C4-2B (cell line): Measurements from ENCODE around the gene FBXO8.

Experiments used
- ZFX ChIP-seq: fragments of 450-650 bp; IDR thresholded peaks from 2 replicates; pipeline ENCODE4 v1.6.1; 2017
- TF ChIP-seq, protein P1 (sequence below): fragments of 450-650 bp; conservative IDR thresholded peaks from 2 replicates; pipeline ENCODE4 v1.5.1; 2017; ENCODE audit warnings: mild to moderate bottlenecking

DNA sequence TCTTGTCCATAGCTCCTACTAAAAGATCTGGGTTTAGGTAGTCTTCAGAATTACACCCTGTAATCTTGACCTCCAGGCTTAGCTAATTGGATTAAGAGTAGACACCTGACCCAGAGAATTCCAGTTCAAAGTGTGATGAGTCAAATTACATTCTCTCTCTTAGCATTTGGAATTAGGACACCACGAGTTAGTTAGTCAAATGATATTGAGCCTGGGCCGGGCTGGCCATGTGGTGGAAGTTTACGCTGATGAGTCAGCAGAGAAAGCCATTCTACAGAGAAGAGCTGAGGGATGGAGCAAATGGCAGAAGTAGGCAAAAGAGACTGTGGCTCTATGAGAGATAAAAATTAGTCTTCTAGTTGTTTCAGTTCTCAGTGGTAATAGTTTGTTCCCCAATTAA lies 31.3 kb upstream of the FBXO8 start:
- TF ChIP-seq, protein P1, sequence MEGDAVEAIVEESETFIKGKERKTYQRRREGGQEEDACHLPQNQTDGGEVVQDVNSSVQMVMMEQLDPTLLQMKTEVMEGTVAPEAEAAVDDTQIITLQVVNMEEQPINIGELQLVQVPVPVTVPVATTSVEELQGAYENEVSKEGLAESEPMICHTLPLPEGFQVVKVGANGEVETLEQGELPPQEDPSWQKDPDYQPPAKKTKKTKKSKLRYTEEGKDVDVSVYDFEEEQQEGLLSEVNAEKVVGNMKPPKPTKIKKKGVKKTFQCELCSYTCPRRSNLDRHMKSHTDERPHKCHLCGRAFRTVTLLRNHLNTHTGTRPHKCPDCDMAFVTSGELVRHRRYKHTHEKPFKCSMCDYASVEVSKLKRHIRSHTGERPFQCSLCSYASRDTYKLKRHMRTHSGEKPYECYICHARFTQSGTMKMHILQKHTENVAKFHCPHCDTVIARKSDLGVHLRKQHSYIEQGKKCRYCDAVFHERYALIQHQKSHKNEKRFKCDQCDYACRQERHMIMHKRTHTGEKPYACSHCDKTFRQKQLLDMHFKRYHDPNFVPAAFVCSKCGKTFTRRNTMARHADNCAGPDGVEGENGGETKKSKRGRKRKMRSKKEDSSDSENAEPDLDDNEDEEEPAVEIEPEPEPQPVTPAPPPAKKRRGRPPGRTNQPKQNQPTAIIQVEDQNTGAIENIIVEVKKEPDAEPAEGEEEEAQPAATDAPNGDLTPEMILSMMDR = no peak
- TF ChIP-seq ZFX = no peak
